H9 (cell line): ENCODE data around the gene INPP4A. TPM values are rescaled to one million over a fixed set of nuclear protein-coding genes. Genes with fewer than 3 reads are reported as not detected.

Experiments
- DNase-seq: peaks from one replicate; pipeline ENCODE4 v3.0.0-alpha.2; 2017
- H2AFZ ChIP-seq: one replicate; pipeline ENCODE4 v1.6.1; 2013; ENCODE audit warnings: mild to moderate bottlenecking, low read length, control low read depth, moderate library complexity
- H2AK5ac ChIP-seq: 2 replicates; pipeline ENCODE4 v1.6.1; 2013; ENCODE audit warnings: low read length, control low read depth, mixed read lengths; ENCODE audit not compliant: insufficient read length
- H2BK120ac ChIP-seq: one replicate; pipeline ENCODE4 v1.6.1; 2013; ENCODE audit warnings: low read depth, mild to moderate bottlenecking, low read length, control low read depth, inconsistent platforms; ENCODE audit not compliant: poor library complexity, severe bottlenecking
- H2BK12ac ChIP-seq: 2 replicates; pipeline ENCODE4 v1.6.1; 2013; ENCODE audit warnings: low read length, control low read depth, mixed read lengths, low read depth; ENCODE audit not compliant: insufficient read length
- H2BK15ac ChIP-seq: 2 replicates; pipeline ENCODE4 v1.6.1; 2013; ENCODE audit warnings: low read depth, low read length, control low read depth
- H2BK20ac ChIP-seq: one replicate; pipeline ENCODE4 v1.6.1; 2013; ENCODE audit warnings: low read depth, mild to moderate bottlenecking, low read length, control low read depth, inconsistent platforms; ENCODE audit not compliant: poor library complexity, severe bottlenecking
- H2BK5ac ChIP-seq: 2 replicates; pipeline ENCODE4 v1.6.1; 2013; ENCODE audit warnings: low read length, control low read depth, mixed read lengths; ENCODE audit not compliant: insufficient read length
- H3K14ac ChIP-seq: 2 replicates; pipeline ENCODE4 v1.6.1; 2013; ENCODE audit warnings: low read length, control low read depth; ENCODE audit not compliant: insufficient read depth
- H3K18ac ChIP-seq: 2 replicates; pipeline ENCODE4 v1.6.1; 2013; ENCODE audit warnings: low read depth, mild to moderate bottlenecking, mixed read lengths, low read length, control low read depth; ENCODE audit not compliant: insufficient read length
- H3K23ac ChIP-seq: 2 replicates; pipeline ENCODE4 v1.6.1; 2013; ENCODE audit warnings: low read length, control low read depth, mixed read lengths, low read depth; ENCODE audit not compliant: insufficient read length
- H3K23me2 ChIP-seq: 2 replicates; pipeline ENCODE4 v1.6.1; 2013; ENCODE audit warnings: low read depth, mild to moderate bottlenecking, mixed read lengths, low read length, control low read depth; ENCODE audit not compliant: insufficient read length, poor library complexity, severe bottlenecking
- H3K27ac ChIP-seq: 2 replicates; pipeline ENCODE4 v1.5.1; 2013; ENCODE audit warnings: low read length, control low read depth, mixed read lengths, low read depth; ENCODE audit not compliant: insufficient read length
- H3K27me3 ChIP-seq: 2 replicates; pipeline ENCODE4 v1.6.1; 2013; ENCODE audit warnings: low read length, control low read depth, inconsistent platforms; ENCODE audit not compliant: insufficient read depth
- H3K4ac ChIP-seq: 2 replicates; pipeline ENCODE4 v1.6.1; 2013; ENCODE audit warnings: low read depth, mild to moderate bottlenecking, control low read depth, inconsistent platforms, low read length, moderate library complexity
- H3K4me1 ChIP-seq: 2 replicates; pipeline ENCODE4 v1.6.1; 2013; ENCODE audit warnings: low read length, control low read depth, inconsistent platforms; ENCODE audit not compliant: insufficient read depth
- H3K4me2 ChIP-seq: 2 replicates; pipeline ENCODE4 v1.6.1; 2013; ENCODE audit warnings: low read length, control low read depth, mixed read lengths; ENCODE audit not compliant: insufficient read length, insufficient read depth
- H3K56ac ChIP-seq: 2 replicates; pipeline ENCODE4 v1.6.1; 2013; ENCODE audit warnings: low read depth, mild to moderate bottlenecking, mixed read lengths, low read length, control low read depth; ENCODE audit not compliant: insufficient read length
- H3K79me1 ChIP-seq: 2 replicates; pipeline ENCODE4 v1.6.1; 2013; ENCODE audit warnings: low read depth, mild to moderate bottlenecking, moderate library complexity, low read length, control low read depth, inconsistent platforms; ENCODE audit not compliant: insufficient read depth, poor library complexity, severe bottlenecking
- H3K79me2 ChIP-seq: 2 replicates; pipeline ENCODE4 v1.6.1; 2013; ENCODE audit warnings: low read length, control low read depth, inconsistent platforms; ENCODE audit not compliant: insufficient read depth
- H3K9ac ChIP-seq: 2 replicates; pipeline ENCODE4 v1.6.1; 2013; ENCODE audit warnings: low read length, control low read depth, mixed read lengths; ENCODE audit not compliant: insufficient read length; ENCODE audit errors: extremely low read depth
- H3K9me3 ChIP-seq: one replicate; pipeline ENCODE4 v1.6.1; 2013; ENCODE audit warnings: low read depth, low read length, inconsistent platforms; ENCODE audit not compliant: control insufficient read depth
- H3T11ph ChIP-seq: one replicate; pipeline ENCODE4 v1.6.1; 2013; ENCODE audit warnings: mild to moderate bottlenecking, low read length, control low read depth, inconsistent platforms
- H4K20me1 ChIP-seq: one replicate; pipeline ENCODE4 v1.6.1; 2013; ENCODE audit not compliant: control insufficient read depth, insufficient read length, insufficient read depth
- H4K5ac ChIP-seq: 2 replicates; pipeline ENCODE4 v1.6.1; 2013; ENCODE audit warnings: low read depth, mild to moderate bottlenecking, mixed read lengths, low read length, control low read depth; ENCODE audit not compliant: insufficient read length
- H4K8ac ChIP-seq: replicated peaks from 2 replicates; pipeline ENCODE4 v1.6.1; 2013; ENCODE audit warnings: low read length, control low read depth, mixed read lengths, low read depth; ENCODE audit not compliant: insufficient read length
- H4K91ac ChIP-seq: 2 replicates; pipeline ENCODE4 v1.6.1; 2013; ENCODE audit warnings: low read depth, mild to moderate bottlenecking, moderate library complexity, mixed read lengths, low read length, control low read depth; ENCODE audit not compliant: insufficient read length
- H3K27ac Mint-ChIP-seq, 3 experiments: 2 replicates in 2 of 3; 3 replicates in 1 of 3; pipeline ENCODE4 v1.8.0; 2020 to 2021; ENCODE audit warnings: mixed read lengths in 3 of 3, mild to moderate bottlenecking in 1 of 3, moderate library complexity in 1 of 3
- H3K27me3 Mint-ChIP-seq: 2 replicates; pipeline ENCODE4 v1.8.0; 2021; ENCODE audit warnings: low read depth, mild to moderate bottlenecking, moderate library complexity, mixed read lengths
- H3K36me3 Mint-ChIP-seq, 3 experiments: 2 replicates in 2 of 3; 3 replicates in 1 of 3; pipeline ENCODE4 v1.8.0; 2020 to 2021; ENCODE audit warnings: low read depth in 3 of 3, mixed read lengths in 3 of 3; ENCODE audit not compliant: insufficient read depth in 1 of 3
- H3K4me1 Mint-ChIP-seq, 2 experiments: 2 replicates each; pipeline ENCODE4 v1.8.0; 2020; ENCODE audit warnings: mixed read lengths in 2 of 2
- H3K4me3 Mint-ChIP-seq, 2 experiments: 2 replicates in 1 of 2; 3 replicates in 1 of 2; pipeline ENCODE4 v1.8.0; 2020 to 2021; ENCODE audit warnings: mild to moderate bottlenecking in 2 of 2, mixed read lengths in 2 of 2, moderate library complexity in 1 of 2
- H3K9me3 Mint-ChIP-seq, 2 experiments: 2 replicates in 1 of 2; 3 replicates in 1 of 2; pipeline ENCODE4 v1.8.0; 2020; ENCODE audit warnings: mild to moderate bottlenecking in 2 of 2, mixed read lengths in 2 of 2, moderate library complexity in 1 of 2
- CTCF ChIP-seq: fragments of 200-600 bp; sonication (generic); conservative IDR thresholded peaks from 3 replicates; pipeline ENCODE4 v1.8.0; 2021; ENCODE audit warnings: antibody characterized with exemption, mild to moderate bottlenecking
- WGBS: extraction: QIAGEN DNeasy Blood & Tissue Kit; methylation state at CpG from one replicate; pipeline ENCODE4 v1.1.7; 2013; ENCODE audit warnings: missing lambda C conversion rate, low lambda C conversion rate, mixed read lengths; ENCODE audit not compliant: insufficient read length; ENCODE audit errors: extremely low coverage; 5-methylcytosine and 5-hydroxymethylcytosine counted together
- total RNA-seq: library from RNA; stranded (reverse); gene quantifications from 2 replicates; pipeline ENCODE4 v1.2.1, GENCODE V29; 2021

The INPP4A gene
- total RNA-seq, 1 experiment from 2014 or later, result 55.2 TPM

GRCh38 chr2:98458207-98458606 is 13.5 kb downstream of the INPP4A start:
- Mint-ChIP-seq H3K27ac (peak overlapping the region in 2 of 3 experiments; percentile 66 to 92; a peak in 4 of 7 replicates), H3K4me3 (no peak overlapping the region), H3K4me1 (peaks cover 70 to 71% of the 10 kb centered on the region in 2 experiments), H3K9me3 (no peaks in the 10 kb centered on the region), H3K36me3 (peaks cover 8 to 22% (median 21%) of the 10 kb centered on the region in 3 experiments), H3K27me3 (no peaks in the 10 kb centered on the region)
- DNase-seq, result no peak
- Histone ChIP-seq H2AK5ac (no peak overlapping the region), H3K4ac (no peak overlapping the region), H3K18ac (no peak overlapping the region), H3K23me2 (no peaks in the 10 kb centered on the region), H3K23ac (no peak overlapping the region), H3K4me2 (no peak overlapping the region), H3K4me1 (peaks cover 10% of the 10 kb centered on the region; the same call in 1 of the 2 replicates), H2BK5ac (no peak overlapping the region), H4K5ac (no peak overlapping the region), H3K27ac (no peak overlapping the region), H3K9ac (no peak overlapping the region), H2BK15ac (no peak overlapping the region), H3K79me1 (peaks cover 14% of the 10 kb centered on the region), H3K79me2 (peaks cover 7% of the 10 kb centered on the region; the same call in 1 of the 2 replicates), H4K91ac (no peak overlapping the region), H2AFZ (no peak overlapping the region), H3K27me3 (no peaks in the 10 kb centered on the region), H2BK12ac (no peak overlapping the region), H3T11ph (no peak overlapping the region), H4K20me1 (no peaks in the 10 kb centered on the region), H4K8ac (no peak overlapping the region), H3K14ac (no peak overlapping the region), H2BK120ac (no peak overlapping the region), H3K56ac (no peak overlapping the region), H2BK20ac (no peak overlapping the region), H3K9me3 (no peaks in the 10 kb centered on the region)
- WGBS, result no CpG with 5 or more reads among the region's 4 CpGs
- TF ChIP-seq CTCF, result no peak
